PC-9 (cell line): ENCODE measurements around the gene ETS1. TPM values are rescaled to one million over a fixed set of nuclear protein-coding genes. Genes with fewer than 3 reads are reported as not detected.

Experiments used
- BruUV-seq: library from RNA; stranded (reverse); fragments of 400-500 nt; replicated peaks from 2 replicates; lab custom pipeline; 2021; lab: Mats Ljungman, UMichigan
- CTCF ChIA-PET: fragments of 300-600 bp; sonication (Branson Sonifier 250); formaldehyde crosslinking; loops from one replicate; lab custom pipeline; 2022; ENCODE audit warnings: antibody characterized with exemption; lab: Charles Lee
- POLR2A ChIA-PET: fragments of 300-600 bp; sonication (Branson Sonifier 250); formaldehyde crosslinking; loops from one replicate; lab custom pipeline; 2022; ENCODE audit warnings: antibody characterized with exemption; ENCODE audit not compliant: unreplicated experiment; lab: Charles Lee
- DNase-seq, 2 experiments: peaks; one replicate each; pipeline versions ENCODE4 v3.0.0 to v3.0.0-alpha.2; 2015 to 2022; ENCODE audit warnings: mixed read lengths in 1 of 2
- H2AFZ ChIP-seq: fragments of 200-600 bp; sonication (generic); 2 replicates; pipeline ENCODE4 v1.8.1; 2017; ENCODE audit warnings: antibody characterized with exemption
- H3F3A ChIP-seq: fragments of 200-600 bp; sonication (generic); 2 replicates; pipeline ENCODE4 v1.8.1; 2017; ENCODE audit warnings: antibody characterized with exemption, mild to moderate bottlenecking, low read depth; ENCODE audit not compliant: insufficient read depth
- H3K27ac ChIP-seq: fragments of 200-600 bp; sonication (generic); 2 replicates; pipeline ENCODE4 v1.6.1; 2016; ENCODE audit warnings: mixed run types
- H3K27me3 ChIP-seq: fragments of 200-600 bp; sonication (generic); 2 replicates; pipeline ENCODE4 v1.6.1; 2016; ENCODE audit warnings: low read depth, mixed run types; ENCODE audit not compliant: insufficient read depth
- H3K36me3 ChIP-seq: fragments of 200-600 bp; sonication (generic); 2 replicates; pipeline ENCODE4 v1.6.1; 2016; ENCODE audit warnings: low read depth, mixed run types
- H3K4me1 ChIP-seq: fragments of 200-600 bp; sonication (generic); replicated peaks from 2 replicates; pipeline ENCODE4 v1.6.1; 2016; ENCODE audit warnings: mixed run types; ENCODE audit not compliant: insufficient read depth
- H3K4me2 ChIP-seq: fragments of 200-600 bp; sonication (generic); 2 replicates; pipeline ENCODE4 v1.6.1; 2017; ENCODE audit warnings: mixed run types
- H3K4me3 ChIP-seq: fragments of 200-600 bp; sonication (generic); 2 replicates; pipeline ENCODE4 v1.6.1; 2016; ENCODE audit warnings: mixed run types
- H3K79me2 ChIP-seq: fragments of 200-600 bp; sonication (generic); 2 replicates; pipeline ENCODE4 v1.6.1; 2017; ENCODE audit warnings: low read depth, mixed run types
- H3K9me2 ChIP-seq: fragments of 200-600 bp; sonication (generic); 2 replicates; pipeline ENCODE4 v1.8.1; 2017; ENCODE audit warnings: mild to moderate bottlenecking; ENCODE audit not compliant: insufficient read depth
- H3K9me3 ChIP-seq: fragments of 200-600 bp; sonication (generic); 2 replicates; pipeline ENCODE4 v1.8.1; 2016; ENCODE audit warnings: low read depth; ENCODE audit not compliant: insufficient read depth
- H4K20me1 ChIP-seq: fragments of 200-600 bp; sonication (generic); 2 replicates; pipeline ENCODE4 v1.8.1; 2017; ENCODE audit not compliant: insufficient read depth
- EZH2 ChIP-seq: fragments of 200-600 bp; sonication (generic); IDR thresholded peaks from 2 replicates; pipeline ENCODE4 v1.8.0; 2017; ENCODE audit warnings: antibody characterized with exemption, low read depth
- intact Hi-C: fragments of 100-400 bp; cut with micrococcal nuclease; formaldehyde crosslinking; loops from one replicate; pipeline ENCODE4 v1.10.0; 2022; ENCODE audit not compliant: unreplicated experiment
- total RNA-seq: library from RNA; stranded (reverse); gene quantifications from 2 replicates; pipeline ENCODE4 v1.2.3, GENCODE V29; 2021
- TF ChIP-seq, protein P1 (sequence below): fragments of 200-600 bp; sonication (generic); conservative IDR thresholded peaks from 2 replicates; pipeline ENCODE4 v1.6.1; 2017; ENCODE audit warnings: mixed run types, antibody characterized with exemption, mild to moderate bottlenecking, moderate library complexity

The ETS1 gene
- total RNA-seq, 1 experiment from 2014 or later: 23.3 TPM

DNA sequence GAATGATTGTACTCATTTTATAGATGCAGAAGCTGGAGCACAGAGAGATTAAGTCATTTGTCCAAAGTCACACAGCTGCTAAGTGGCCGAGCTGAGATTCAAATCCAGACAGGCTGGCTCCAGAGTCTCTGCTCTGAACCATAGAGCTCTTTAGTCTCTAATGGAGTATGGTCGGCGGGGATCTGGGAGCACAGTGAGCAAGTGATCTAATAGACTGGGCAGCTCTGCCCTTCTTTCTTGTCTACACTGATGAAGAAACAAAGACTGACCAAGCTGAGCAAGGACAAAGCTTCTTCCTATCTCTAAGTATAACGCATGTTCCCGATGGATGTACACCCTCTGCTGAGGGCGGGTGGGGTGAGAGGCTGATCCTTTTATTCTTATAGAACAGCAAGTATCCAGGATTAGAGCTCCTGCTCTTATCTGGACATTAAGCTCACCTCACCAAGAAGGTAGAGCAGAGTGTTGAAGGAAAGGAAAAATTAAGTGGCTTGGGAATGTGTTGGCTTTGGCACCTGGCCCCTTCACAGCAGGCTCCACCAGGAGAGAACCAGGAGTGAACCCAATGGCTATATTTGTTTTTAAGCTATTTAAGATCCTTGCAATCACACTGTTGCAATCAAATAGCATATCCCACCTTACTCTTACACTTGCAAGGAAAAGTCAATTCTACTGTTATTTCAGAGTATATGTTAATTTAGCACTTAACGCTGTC lies 68.7 kb downstream of the ETS1 start:
- Histone ChIP-seq H4K20me1 (no peaks in the 10 kb centered on the region; the same call in 1 of the 2 replicates), H2AFZ (no peak overlapping the region), H3K36me3 (no peaks in the 10 kb centered on the region), H3K9me2 (no peaks in the 10 kb centered on the region), H3K4me3 (no peak overlapping the region), H3K27ac (no peak overlapping the region), H3F3A (peaks cover 8% of the 10 kb centered on the region), H3K4me1 (peaks cover 47% of the 10 kb centered on the region), H3K27me3 (no peaks in the 10 kb centered on the region), H3K79me2 (peaks cover 79% of the 10 kb centered on the region), H3K4me2 (peak overlapping the region; percentile 86), H3K9me3 (no peaks in the 10 kb centered on the region)
- ChIA-PET CTCF (interaction anchor here (0.6 kb wide), 1 partner anchor 317 kb away, joined by 3 read pairs; no protein-coding TSS in a partner anchor), POLR2A (interaction anchor here (0.6 kb wide), 1 partner anchor 167 kb away, joined by 18 read pairs; no protein-coding TSS in a partner anchor)
- TF ChIP-seq, protein P1, sequence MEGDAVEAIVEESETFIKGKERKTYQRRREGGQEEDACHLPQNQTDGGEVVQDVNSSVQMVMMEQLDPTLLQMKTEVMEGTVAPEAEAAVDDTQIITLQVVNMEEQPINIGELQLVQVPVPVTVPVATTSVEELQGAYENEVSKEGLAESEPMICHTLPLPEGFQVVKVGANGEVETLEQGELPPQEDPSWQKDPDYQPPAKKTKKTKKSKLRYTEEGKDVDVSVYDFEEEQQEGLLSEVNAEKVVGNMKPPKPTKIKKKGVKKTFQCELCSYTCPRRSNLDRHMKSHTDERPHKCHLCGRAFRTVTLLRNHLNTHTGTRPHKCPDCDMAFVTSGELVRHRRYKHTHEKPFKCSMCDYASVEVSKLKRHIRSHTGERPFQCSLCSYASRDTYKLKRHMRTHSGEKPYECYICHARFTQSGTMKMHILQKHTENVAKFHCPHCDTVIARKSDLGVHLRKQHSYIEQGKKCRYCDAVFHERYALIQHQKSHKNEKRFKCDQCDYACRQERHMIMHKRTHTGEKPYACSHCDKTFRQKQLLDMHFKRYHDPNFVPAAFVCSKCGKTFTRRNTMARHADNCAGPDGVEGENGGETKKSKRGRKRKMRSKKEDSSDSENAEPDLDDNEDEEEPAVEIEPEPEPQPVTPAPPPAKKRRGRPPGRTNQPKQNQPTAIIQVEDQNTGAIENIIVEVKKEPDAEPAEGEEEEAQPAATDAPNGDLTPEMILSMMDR: no peak
- no peak for TF ChIP-seq EZH2
- no peak for DNase-seq
- intact Hi-C loops: no loop called here
- BruUV-seq: no TSS peak

DNA sequence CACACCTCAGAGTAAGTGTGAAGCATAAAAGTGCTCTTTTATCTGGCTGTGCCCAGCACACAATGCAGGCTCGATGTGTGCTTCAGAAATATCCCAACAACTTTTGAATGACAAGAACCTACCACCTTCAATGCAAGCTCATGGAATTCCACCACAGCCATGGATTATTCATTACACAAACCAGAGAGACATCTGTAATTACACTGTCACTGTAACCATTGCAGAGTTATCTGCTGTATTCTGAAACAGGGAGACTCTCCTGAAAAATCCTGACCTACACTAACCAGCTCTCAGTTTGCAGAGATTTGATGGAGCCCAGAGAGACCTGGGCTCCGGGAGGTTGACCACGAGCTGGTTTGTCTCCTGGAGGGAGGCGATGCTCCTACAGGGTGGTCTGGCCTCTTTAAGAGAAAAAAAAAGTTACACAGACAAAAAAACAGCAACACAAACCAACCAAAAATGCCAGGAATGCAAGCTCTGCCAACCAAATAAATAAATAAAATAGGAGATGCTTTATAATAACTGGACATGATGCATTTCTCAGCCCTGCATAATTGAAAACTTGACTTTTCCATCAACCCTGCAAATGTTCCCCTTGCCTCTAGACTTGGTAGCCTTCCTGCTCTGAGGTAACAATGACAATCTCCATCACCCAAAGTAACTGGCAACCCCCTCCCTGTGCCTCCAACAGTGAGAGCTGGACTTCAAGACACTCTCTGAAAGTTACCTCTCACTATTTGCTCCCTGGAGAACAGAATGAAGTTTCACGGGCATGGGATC lies 69.7 kb downstream of the ETS1 start:
- Histone ChIP-seq H3K36me3 (no peaks in the 10 kb centered on the region), H3K27me3 (no peaks in the 10 kb centered on the region), H3K4me2 (peak overlapping the region; percentile 86), H3F3A (no peaks in the 10 kb centered on the region), H4K20me1 (no peaks in the 10 kb centered on the region; the same call in 1 of the 2 replicates), H2AFZ (no peak overlapping the region), H3K4me3 (no peak overlapping the region), H3K79me2 (peaks cover 79% of the 10 kb centered on the region), H3K4me1 (peaks cover 37% of the 10 kb centered on the region), H3K27ac (no peak overlapping the region), H3K9me2 (no peaks in the 10 kb centered on the region), H3K9me3 (no peaks in the 10 kb centered on the region)
- BruUV-seq: no TSS peak
- ChIA-PET CTCF (interaction anchor here (0.6 kb wide), 1 partner anchor 318 kb away, joined by 3 read pairs; no protein-coding TSS in a partner anchor), POLR2A (interaction anchor here (0.6 to 0.9 kb wide), 2 partner anchors 8 to 116 kb away, joined by 5 to 6 read pairs; no protein-coding TSS in a partner anchor)
- no peak for TF ChIP-seq EZH2
- TF ChIP-seq, protein P1: no peak
- DNase-seq: no peak
- intact Hi-C loops: loop anchor here (2.0 kb wide), 1 partner anchor 113 kb away; no protein-coding TSS in a partner anchor

DNA sequence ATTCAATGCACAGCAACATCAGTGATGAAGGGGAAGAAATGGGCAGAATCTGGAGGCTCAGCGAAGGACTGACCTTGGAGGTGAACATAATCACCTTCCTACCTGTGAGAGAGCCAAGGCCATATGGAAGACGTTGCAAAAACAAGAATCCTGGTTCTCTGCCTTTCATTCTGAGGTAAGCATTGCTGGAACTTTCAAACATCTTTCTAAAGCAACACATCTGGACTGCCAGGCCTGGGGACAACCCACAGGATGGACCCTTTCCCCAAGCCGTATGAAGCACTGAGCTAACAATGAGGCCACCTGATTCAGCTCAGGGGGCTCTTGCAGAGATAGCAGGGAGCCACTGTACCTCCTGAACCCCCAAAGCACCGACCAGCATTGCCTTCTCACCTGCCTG lies 70.5 kb downstream of the ETS1 start:
- no TSS peak for BruUV-seq
- CTCF ChIA-PET: no interaction called here
- no peak for DNase-seq
- H3K27me3 ChIP-seq: no peaks in the 10 kb centered on the region
- peaks cover 83% of the 10 kb centered on the region for H3K79me2 ChIP-seq
- POLR2A ChIA-PET: interaction anchor here (0.6 kb wide), 1 partner anchor 116 kb away, joined by 6 read pairs; no protein-coding TSS in a partner anchor
- H3K4me2 ChIP-seq: no peak overlapping the region
- H3K4me3 ChIP-seq: no peak overlapping the region
- H3K9me2 ChIP-seq: no peaks in the 10 kb centered on the region
- no peaks in the 10 kb centered on the region for H3F3A ChIP-seq
- no peaks in the 10 kb centered on the region for H3K36me3 ChIP-seq
- H3K4me1 ChIP-seq: peaks cover 37% of the 10 kb centered on the region
- TF ChIP-seq, protein P1: no peak
- TF ChIP-seq EZH2: no peak
- H3K9me3 ChIP-seq: no peaks in the 10 kb centered on the region
- H4K20me1 ChIP-seq: no peaks in the 10 kb centered on the region; the same call in 1 of the 2 replicates
- no peak overlapping the region for H2AFZ ChIP-seq
- H3K27ac ChIP-seq: no peak overlapping the region
- intact Hi-C loops: loop anchor here (2.0 kb wide), 1 partner anchor 114 kb away; no protein-coding TSS in a partner anchor
